Neural crest cell (in vitro differentiated cells): ENCODE measurements around the gene COL9A3. TPM values are rescaled to one million over a fixed set of nuclear protein-coding genes. Genes with fewer than 3 reads are reported as not detected.

ENCODE experiments used
- DNase-seq: peaks from one replicate; pipeline ENCODE4 v3.0.0; 2021; ENCODE audit warnings: low read depth, mixed read lengths, low spot score
- H3K27ac Mint-ChIP-seq: one replicate; pipeline ENCODE4 v1.8.0; 2021; ENCODE audit warnings: mild to moderate bottlenecking, mixed read lengths; ENCODE audit not compliant: unreplicated experiment
- H3K27me3 Mint-ChIP-seq: 2 replicates; pipeline ENCODE4 v1.8.0; 2021; ENCODE audit warnings: low read depth, mild to moderate bottlenecking, mixed read lengths
- H3K36me3 Mint-ChIP-seq: 2 replicates; pipeline ENCODE4 v1.8.0; 2021; ENCODE audit warnings: low read depth, mild to moderate bottlenecking, mixed read lengths
- H3K4me1 Mint-ChIP-seq: 2 replicates; pipeline ENCODE4 v1.8.0; 2021; ENCODE audit warnings: mixed read lengths
- H3K4me3 Mint-ChIP-seq: one replicate; pipeline ENCODE4 v1.8.0; 2021; ENCODE audit warnings: mild to moderate bottlenecking, mixed read lengths
- H3K9me3 Mint-ChIP-seq: 2 replicates; pipeline ENCODE4 v1.8.0; 2021; ENCODE audit warnings: mixed read lengths
- total RNA-seq: library from RNA; stranded (reverse); gene quantifications from 2 replicates; pipeline ENCODE4 v1.2.1, GENCODE V29; 2021
- TF ChIP-seq, protein P1 (sequence below): fragments of 200-600 bp; sonication (generic); conservative IDR thresholded peaks from 2 replicates; pipeline ENCODE4 v1.5.0; 2021; ENCODE audit warnings: antibody characterized with exemption, mild to moderate bottlenecking

The COL9A3 gene
- total RNA-seq, 1 donor from 2014 or later, result 4.6 TPM

DNA sequence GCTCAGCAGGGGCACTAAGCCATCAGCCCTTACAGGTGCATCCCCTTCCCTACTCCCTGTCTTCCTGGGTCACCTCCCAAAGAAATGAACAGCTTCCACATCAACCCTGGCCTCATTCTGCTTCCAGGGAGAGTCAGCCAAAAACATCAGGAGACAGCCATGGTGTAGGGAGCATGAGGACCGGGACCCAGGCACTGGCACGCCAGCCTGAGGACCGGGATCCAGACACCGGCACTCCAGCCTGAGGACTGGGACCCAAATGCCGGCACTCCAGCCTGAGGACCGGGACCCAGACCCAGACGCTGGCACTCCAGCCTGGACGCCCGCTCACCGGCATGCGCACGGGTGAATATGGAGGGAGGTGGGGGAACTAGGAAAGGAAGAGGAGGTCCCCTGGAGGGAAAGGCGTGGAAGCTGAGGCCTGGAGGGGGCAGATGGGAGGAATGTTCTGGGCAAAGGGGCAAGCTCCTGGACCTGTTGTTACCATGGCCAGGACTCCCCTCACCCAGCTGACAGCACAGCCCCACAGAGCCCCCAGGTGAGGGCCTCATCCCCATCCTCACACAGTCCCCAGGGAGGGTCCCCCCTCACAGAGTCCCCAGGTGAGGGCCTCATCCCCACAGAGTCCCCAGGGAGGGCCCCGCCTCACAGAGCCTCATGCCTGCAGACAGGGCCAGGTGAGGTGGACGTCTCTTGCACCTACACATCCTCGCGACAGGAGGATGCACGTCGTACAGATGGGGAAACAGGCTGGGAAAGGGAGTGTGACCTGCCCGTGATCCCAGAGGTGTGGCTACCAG is 46.5 kb upstream of the COL9A3 start:
- TF ChIP-seq, protein P1, sequence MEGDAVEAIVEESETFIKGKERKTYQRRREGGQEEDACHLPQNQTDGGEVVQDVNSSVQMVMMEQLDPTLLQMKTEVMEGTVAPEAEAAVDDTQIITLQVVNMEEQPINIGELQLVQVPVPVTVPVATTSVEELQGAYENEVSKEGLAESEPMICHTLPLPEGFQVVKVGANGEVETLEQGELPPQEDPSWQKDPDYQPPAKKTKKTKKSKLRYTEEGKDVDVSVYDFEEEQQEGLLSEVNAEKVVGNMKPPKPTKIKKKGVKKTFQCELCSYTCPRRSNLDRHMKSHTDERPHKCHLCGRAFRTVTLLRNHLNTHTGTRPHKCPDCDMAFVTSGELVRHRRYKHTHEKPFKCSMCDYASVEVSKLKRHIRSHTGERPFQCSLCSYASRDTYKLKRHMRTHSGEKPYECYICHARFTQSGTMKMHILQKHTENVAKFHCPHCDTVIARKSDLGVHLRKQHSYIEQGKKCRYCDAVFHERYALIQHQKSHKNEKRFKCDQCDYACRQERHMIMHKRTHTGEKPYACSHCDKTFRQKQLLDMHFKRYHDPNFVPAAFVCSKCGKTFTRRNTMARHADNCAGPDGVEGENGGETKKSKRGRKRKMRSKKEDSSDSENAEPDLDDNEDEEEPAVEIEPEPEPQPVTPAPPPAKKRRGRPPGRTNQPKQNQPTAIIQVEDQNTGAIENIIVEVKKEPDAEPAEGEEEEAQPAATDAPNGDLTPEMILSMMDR, result no peak
- DNase-seq, result no peak
- H3K4me3 Mint-ChIP-seq, result no peak overlapping the region
- no peaks in the 10 kb centered on the region for H3K36me3 Mint-ChIP-seq
- H3K27me3 Mint-ChIP-seq, result peaks cover 9% of the 10 kb centered on the region
- H3K4me1 Mint-ChIP-seq, result peaks cover 38% of the 10 kb centered on the region
- no peaks in the 10 kb centered on the region for H3K9me3 Mint-ChIP-seq
- no peak overlapping the region for H3K27ac Mint-ChIP-seq

DNA sequence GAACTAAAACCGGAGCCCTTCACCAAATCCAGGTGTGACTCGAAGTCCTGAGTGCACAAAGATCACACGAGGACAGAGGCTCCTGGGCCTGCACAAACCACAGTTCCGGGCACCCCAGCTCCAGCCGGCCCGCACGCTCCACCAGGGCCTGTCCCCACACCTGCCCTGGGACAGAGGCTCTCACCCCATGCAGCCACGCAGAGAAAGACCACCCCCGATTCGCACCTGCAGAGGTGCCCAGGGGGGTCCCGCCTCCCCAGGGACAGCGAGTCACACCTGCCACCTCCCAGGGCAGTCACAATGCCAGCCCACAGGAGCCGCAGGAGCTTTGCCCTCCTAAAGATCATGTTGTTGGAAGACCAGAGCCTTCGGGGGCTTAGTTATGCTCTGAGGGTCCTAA is 45.9 kb upstream of the COL9A3 start:
- no peak overlapping the region for H3K27ac Mint-ChIP-seq
- H3K27me3 Mint-ChIP-seq, result peaks cover 9% of the 10 kb centered on the region
- H3K4me1 Mint-ChIP-seq, result peaks cover 38% of the 10 kb centered on the region
- TF ChIP-seq, protein P1, result no peak
- no peak for DNase-seq
- no peak overlapping the region for H3K4me3 Mint-ChIP-seq
- H3K36me3 Mint-ChIP-seq, result no peaks in the 10 kb centered on the region
- no peaks in the 10 kb centered on the region for H3K9me3 Mint-ChIP-seq

DNA sequence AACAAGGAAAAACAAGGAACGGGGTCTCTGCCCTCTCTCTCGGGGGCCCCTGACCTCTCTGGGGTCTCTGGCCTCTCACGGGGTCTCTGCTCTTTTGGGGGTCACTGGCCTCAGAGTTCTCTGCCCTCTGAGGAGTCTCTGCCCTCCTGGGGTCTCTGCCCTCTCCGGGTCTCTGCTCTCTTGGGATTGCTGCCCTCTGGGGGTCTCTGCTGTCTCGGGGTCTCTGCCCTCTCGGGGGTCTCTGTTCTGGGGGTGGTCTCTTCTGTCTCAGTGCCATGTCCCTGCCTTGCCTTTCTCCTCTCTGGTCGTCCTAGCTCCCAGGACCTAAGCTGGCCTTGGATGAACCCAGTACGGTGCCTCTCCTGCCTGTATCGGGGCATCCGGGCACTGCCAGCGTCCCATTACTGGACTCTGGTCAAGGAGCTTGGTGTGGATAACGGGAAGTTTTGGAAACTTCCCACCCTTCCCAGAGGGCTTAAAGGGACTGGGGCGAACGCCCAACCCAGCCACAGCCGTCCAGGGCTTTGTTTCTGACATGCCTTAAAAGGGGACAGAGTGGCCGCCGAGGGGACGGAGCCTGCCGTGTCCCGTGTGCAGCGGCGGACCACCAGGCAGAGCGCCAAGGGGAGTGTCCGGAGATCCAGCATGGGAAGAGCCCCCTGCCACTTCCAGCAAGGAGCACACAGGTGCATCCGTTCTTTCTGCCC is 45.3 kb upstream of the COL9A3 start:
- no peaks in the 10 kb centered on the region for H3K9me3 Mint-ChIP-seq
- no peaks in the 10 kb centered on the region for H3K36me3 Mint-ChIP-seq
- H3K27me3 Mint-ChIP-seq, result peaks cover 7% of the 10 kb centered on the region
- no peak for DNase-seq
- no peak overlapping the region for H3K4me3 Mint-ChIP-seq
- TF ChIP-seq, protein P1, result no peak
- H3K27ac Mint-ChIP-seq, result no peak overlapping the region
- peaks cover 38% of the 10 kb centered on the region for H3K4me1 Mint-ChIP-seq

DNA sequence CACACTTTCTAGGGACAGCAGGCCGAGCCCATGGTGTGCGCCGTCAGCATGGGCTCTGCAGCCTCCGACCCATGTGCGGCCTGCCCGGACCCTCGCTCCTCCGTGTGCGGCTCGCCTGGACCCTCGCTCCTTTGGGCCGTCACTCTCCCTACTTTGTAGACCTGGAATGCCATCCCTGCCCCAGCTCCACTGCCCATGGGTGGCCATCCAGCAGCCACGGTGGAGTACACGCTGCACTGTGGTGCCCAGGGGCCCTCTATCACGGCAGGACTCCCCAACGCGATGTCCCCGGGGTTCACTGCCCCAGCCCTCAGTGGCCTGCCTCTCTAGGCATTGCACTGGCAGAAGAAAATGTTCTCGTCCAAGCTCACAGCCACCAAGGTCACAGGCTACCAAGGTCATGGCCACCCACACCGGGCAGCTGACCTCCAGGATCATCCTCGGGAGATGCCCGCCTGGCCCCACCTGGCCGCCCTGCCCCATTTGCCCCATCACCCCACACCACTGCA is 44.7 kb upstream of the COL9A3 start:
- Mint-ChIP-seq H3K27me3 (peaks cover 5% of the 10 kb centered on the region), H3K27ac (peak overlapping the region; percentile 71), H3K9me3 (no peaks in the 10 kb centered on the region), H3K36me3 (no peaks in the 10 kb centered on the region), H3K4me3 (no peak overlapping the region), H3K4me1 (peaks cover 38% of the 10 kb centered on the region)
- DNase-seq, result no peak
- TF ChIP-seq, protein P1, result no peak

DNA sequence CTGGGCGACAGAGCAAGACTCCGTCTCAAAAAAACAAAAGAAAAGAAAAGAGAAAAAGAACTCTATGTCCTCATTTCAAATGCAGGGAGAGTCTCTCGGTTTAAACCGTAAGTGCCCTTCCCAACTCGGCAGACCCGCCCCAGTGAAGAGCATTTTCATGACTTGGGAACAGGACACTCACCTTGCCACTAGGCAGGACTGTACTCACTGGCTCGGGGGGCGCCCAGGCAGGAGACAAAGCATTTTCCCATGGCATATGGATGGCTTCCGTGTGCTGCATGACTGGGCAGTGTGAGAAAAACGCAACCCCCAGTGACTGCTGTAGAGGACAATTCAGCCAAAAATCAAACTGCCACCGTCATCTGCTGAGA is 44.2 kb upstream of the COL9A3 start:
- TF ChIP-seq, protein P1, result no peak
- no peak for DNase-seq
- no peaks in the 10 kb centered on the region for H3K9me3 Mint-ChIP-seq
- peaks cover 5% of the 10 kb centered on the region for H3K27me3 Mint-ChIP-seq
- H3K27ac Mint-ChIP-seq, result peak overlapping the region; percentile 71
- H3K4me3 Mint-ChIP-seq, result no peak overlapping the region
- no peaks in the 10 kb centered on the region for H3K36me3 Mint-ChIP-seq
- peaks cover 38% of the 10 kb centered on the region for H3K4me1 Mint-ChIP-seq
